IMR-90 (cell line): Measurements from ENCODE around the gene SLC8A3. TPM values are rescaled to one million over a fixed set of nuclear protein-coding genes. Genes with fewer than 3 reads are reported as not detected.

Experiments used
- ATAC-seq: fragments of 200-7000 bp; cut with Tn5 transposase; 2 replicates; pipeline ENCODE4 v1.9.1; 2020; ENCODE audit warnings: low read depth, mild to moderate bottlenecking, moderate library complexity
- BruUV-seq: library from RNA; stranded (reverse); fragments of 400-500 nt; replicated peaks from 2 replicates; lab custom pipeline; 2021; lab: Mats Ljungman, UMichigan
- CTCF ChIA-PET: fragments of 300-600 bp; formaldehyde crosslinking; extraction: SDS; loops from one replicate; lab custom pipeline; 2021; ENCODE audit warnings: antibody characterized with exemption; lab: Yijun Ruan, JAX
- POLR2A ChIA-PET: fragments of 300-600 bp; sonication (Branson Sonifier 250); formaldehyde crosslinking; loops from one replicate; lab custom pipeline; 2022; ENCODE audit warnings: antibody characterized with exemption; ENCODE audit not compliant: unreplicated experiment; lab: Charles Lee
- DNase-seq: peaks from one replicate; pipeline ENCODE4 v3.0.0; 2013
- H2AFZ ChIP-seq: replicated peaks from 2 replicates; pipeline ENCODE3; 2013; ENCODE audit warnings: low read length, mild to moderate bottlenecking; ENCODE audit not compliant: poor library complexity
- H2AK5ac ChIP-seq: 2 replicates; pipeline ENCODE4 v1.6.1; 2013; ENCODE audit warnings: low read depth, low read length, inconsistent platforms
- H2AK9ac ChIP-seq: replicated peaks from 2 replicates; pipeline ENCODE3; 2013; ENCODE audit warnings: mild to moderate bottlenecking, low read depth, low read length, moderate library complexity; ENCODE audit not compliant: poor library complexity
- H2BK120ac ChIP-seq: 2 replicates; pipeline ENCODE4 v1.6.1; 2013; ENCODE audit warnings: low read depth, low read length, inconsistent platforms
- H2BK15ac ChIP-seq: 3 replicates; pipeline ENCODE4 v1.6.1; 2013; ENCODE audit warnings: low read depth, low read length, inconsistent platforms
- H2BK20ac ChIP-seq: 2 replicates; pipeline ENCODE4 v1.6.1; 2013; ENCODE audit warnings: low read depth, mild to moderate bottlenecking, inconsistent platforms, low read length, moderate library complexity
- H2BK5ac ChIP-seq: 2 replicates; pipeline ENCODE4 v1.6.1; 2013; ENCODE audit warnings: mild to moderate bottlenecking, low read depth, low read length, inconsistent platforms; ENCODE audit not compliant: poor library complexity, severe bottlenecking
- H3K14ac ChIP-seq: replicated peaks from 2 replicates; pipeline ENCODE4 v1.6.1; 2013; ENCODE audit warnings: low read depth, low read length, inconsistent platforms
- H3K18ac ChIP-seq: 2 replicates; pipeline ENCODE4 v1.6.1; 2013; ENCODE audit warnings: low read depth, low read length, control low read depth
- H3K23ac ChIP-seq: 2 replicates; pipeline ENCODE4 v1.6.1; 2013; ENCODE audit warnings: low read depth, low read length, inconsistent platforms
- H3K27ac ChIP-seq: 2 replicates; pipeline ENCODE4 v1.5.1; 2013; ENCODE audit warnings: mild to moderate bottlenecking, control low read depth, low read length; ENCODE audit not compliant: insufficient read depth
- H3K27me3 ChIP-seq: 2 replicates; pipeline ENCODE4 v1.6.1; 2013; ENCODE audit warnings: low read length; ENCODE audit not compliant: control insufficient read depth, insufficient read depth
- H3K36me3 ChIP-seq: 2 replicates; pipeline ENCODE4 v1.6.1; 2013; ENCODE audit warnings: low read length, mixed read lengths; ENCODE audit not compliant: control insufficient read depth, insufficient read depth
- H3K4ac ChIP-seq: 2 replicates; pipeline ENCODE4 v1.6.1; 2013; ENCODE audit warnings: low read depth, low read length, inconsistent platforms
- H3K4me1 ChIP-seq: 2 replicates; pipeline ENCODE4 v1.6.1; 2013; ENCODE audit warnings: low read length, mixed read lengths; ENCODE audit not compliant: control insufficient read depth, insufficient read depth
- H3K4me2 ChIP-seq: 2 replicates; pipeline ENCODE4 v1.6.1; 2013; ENCODE audit warnings: low read depth, mild to moderate bottlenecking, control low read depth, low read length, moderate library complexity
- H3K4me3 ChIP-seq: 2 replicates; pipeline ENCODE4 v1.5.1; 2013; ENCODE audit warnings: low read depth, mild to moderate bottlenecking, control low read depth, low read length, moderate library complexity; ENCODE audit not compliant: insufficient read depth
- H3K56ac ChIP-seq: 2 replicates; pipeline ENCODE4 v1.6.1; 2013; ENCODE audit warnings: low read length, inconsistent platforms; ENCODE audit not compliant: insufficient read depth; ENCODE audit errors: extremely low read depth
- H3K79me1 ChIP-seq, 2 experiments: 2 replicates each; pipeline ENCODE4 v1.6.1; 2013; ENCODE audit warnings: low read length in 2 of 2, inconsistent platforms in 1 of 2, low read depth in 1 of 2
- H3K9ac ChIP-seq: 2 replicates; pipeline ENCODE4 v1.6.1; 2013; ENCODE audit warnings: low read depth, low read length, control low read depth
- H3K9me1 ChIP-seq: 2 replicates; pipeline ENCODE4 v1.6.1; 2013; ENCODE audit warnings: low read length, inconsistent platforms; ENCODE audit not compliant: insufficient read depth
- H3K9me3 ChIP-seq: 2 replicates; pipeline ENCODE4 v1.6.1; 2013; ENCODE audit warnings: low read length; ENCODE audit not compliant: control insufficient read depth, insufficient read depth
- H4K20me1 ChIP-seq: 2 replicates; pipeline ENCODE4 v1.6.1; 2013; ENCODE audit warnings: low read length, inconsistent platforms; ENCODE audit not compliant: insufficient read depth
- H4K5ac ChIP-seq: 2 replicates; pipeline ENCODE4 v1.6.1; 2013; ENCODE audit warnings: mild to moderate bottlenecking, low read depth, low read length, control low read depth
- H4K8ac ChIP-seq, 2 experiments: 2 replicates each; pipeline ENCODE4 v1.6.1; 2013; ENCODE audit warnings: low read depth in 2 of 2, low read length in 2 of 2, control low read depth in 1 of 2, inconsistent platforms in 1 of 2
- H4K91ac ChIP-seq: 2 replicates; pipeline ENCODE4 v1.6.1; 2013; ENCODE audit warnings: low read depth, low read length, inconsistent platforms; ENCODE audit not compliant: insufficient read depth
- BHLHE40 ChIP-seq: fragments of 150-350 bp; IDR thresholded peaks from 2 replicates; pipeline ENCODE4 v1.6.1; 2016; ENCODE audit warnings: mild to moderate bottlenecking, low read depth, low read length
- CEBPB ChIP-seq: IDR thresholded peaks from 2 replicates; pipeline ENCODE4 v1.6.1; 2012; ENCODE audit warnings: low read depth, low read length, improper control_type of control experiment
- CHD1 ChIP-seq: IDR thresholded peaks from 2 replicates; pipeline ENCODE4 v1.6.1; 2012; ENCODE audit warnings: low read depth, low read length, improper control_type of control experiment
- FOS ChIP-seq: fragments of 150-350 bp; IDR thresholded peaks from 2 replicates; pipeline ENCODE4 v1.6.1; 2016; ENCODE audit warnings: low read depth, low read length
- MAFK ChIP-seq: IDR thresholded peaks from 2 replicates; pipeline ENCODE4 v1.6.1; 2012; ENCODE audit warnings: low read depth, low read length, improper control_type of control experiment
- MAZ ChIP-seq: IDR thresholded peaks from 2 replicates; pipeline ENCODE4 v1.6.1; 2012; ENCODE audit warnings: low read depth, mild to moderate bottlenecking, low read length, improper control_type of control experiment, moderate library complexity, borderline replicate concordance
- MXI1 ChIP-seq: IDR thresholded peaks from 2 replicates; pipeline ENCODE4 v1.6.1; 2012; ENCODE audit warnings: low read depth, mild to moderate bottlenecking, low read length, moderate library complexity, borderline replicate concordance
- NFE2L2 ChIP-seq: fragments of 150-350 bp; IDR thresholded peaks from 2 replicates; pipeline ENCODE4 v1.6.1; 2016; ENCODE audit warnings: low read depth, mild to moderate bottlenecking, low read length
- POLR2A ChIP-seq: IDR thresholded peaks from 2 replicates; pipeline ENCODE4 v1.6.1; 2012; ENCODE audit warnings: mild to moderate bottlenecking, low read depth, low read length
- RAD21 ChIP-seq: IDR thresholded peaks from 2 replicates; pipeline ENCODE4 v1.6.1; 2012; ENCODE audit warnings: low read length, improper control_type of control experiment
- RCOR1 ChIP-seq: IDR thresholded peaks from 2 replicates; pipeline ENCODE4 v1.6.1; 2012; ENCODE audit warnings: mild to moderate bottlenecking, low read length, improper control_type of control experiment; ENCODE audit not compliant: insufficient replicate concordance
- RFX5 ChIP-seq: IDR thresholded peaks from 2 replicates; pipeline ENCODE4 v1.8.0; 2012; ENCODE audit warnings: low read depth, mild to moderate bottlenecking, low read length, moderate library complexity
- WGBS, 2 experiments: methylation state at CpG; one replicate each; pipeline versions ENCODE4 v1.1.5 to v1.1.7; 2013; ENCODE audit warnings: missing lambda C conversion rate in 2 of 2; ENCODE audit not compliant: insufficient read length in 1 of 2; ENCODE audit errors: extremely low coverage in 2 of 2; 5-methylcytosine and 5-hydroxymethylcytosine counted together
- dilution Hi-C: fragments of 300-500 bp; cut with HindIII; formaldehyde crosslinking; loops from one replicate; pipeline ENCODE4 v1.14.3; 2018; ENCODE audit warnings: low sequenced_read_pairs; ENCODE audit not compliant: unreplicated experiment
- in situ Hi-C: fragments of 300-500 bp; cut with MboI; formaldehyde crosslinking; loops from 3 replicates; pipeline ENCODE4 v1.14.3; 2019; ENCODE audit warnings: low sequenced_read_pairs, inconsistent platforms, mixed read lengths
- intact Hi-C: fragments of 100-400 bp; cut with micrococcal nuclease; formaldehyde crosslinking; loops from 2 replicates; pipeline ENCODE4 v1.10.0; 2022
- polyA plus RNA-seq, 3 experiments: library from polyadenylated mRNA; depleted of rRNA; stranded (reverse); fragments of >200 nt; gene quantifications; 2 replicates each; pipeline ENCODE4 v1.2.3, GENCODE V29; 2012; ENCODE audit warnings: low replicate concordance in 1 of 3
- total RNA-seq: library from RNA; depleted of rRNA; stranded (reverse); fragments of >200 nt; gene quantifications from 2 replicates; pipeline ENCODE4 v1.2.3, GENCODE V29; 2012
- TF ChIP-seq, protein P1 (sequence below): fragments of 150-350 bp; IDR thresholded peaks from 2 replicates; pipeline ENCODE4 v1.6.1; 2016; ENCODE audit warnings: low read depth, mild to moderate bottlenecking, low read length, moderate library complexity, borderline replicate concordance
- TF ChIP-seq, protein P2 (sequence below): conservative IDR thresholded peaks from 2 replicates; pipeline ENCODE4 v1.5.1; 2012; ENCODE audit warnings: mild to moderate bottlenecking, low read depth, low read length, improper control_type of control experiment
- TF ChIP-seq, protein P3 (sequence below): fragments of 150-350 bp; IDR thresholded peaks from 2 replicates; pipeline ENCODE4 v1.6.1; 2017; ENCODE audit warnings: mild to moderate bottlenecking, antibody characterized with exemption, low read length, low read depth

SLC8A3 gene
- total and polyA plus RNA-seq, 2 of the 4 experiments (the other 2 are of a cell fraction): under 0.01 TPM; not detected in 1

DNA sequence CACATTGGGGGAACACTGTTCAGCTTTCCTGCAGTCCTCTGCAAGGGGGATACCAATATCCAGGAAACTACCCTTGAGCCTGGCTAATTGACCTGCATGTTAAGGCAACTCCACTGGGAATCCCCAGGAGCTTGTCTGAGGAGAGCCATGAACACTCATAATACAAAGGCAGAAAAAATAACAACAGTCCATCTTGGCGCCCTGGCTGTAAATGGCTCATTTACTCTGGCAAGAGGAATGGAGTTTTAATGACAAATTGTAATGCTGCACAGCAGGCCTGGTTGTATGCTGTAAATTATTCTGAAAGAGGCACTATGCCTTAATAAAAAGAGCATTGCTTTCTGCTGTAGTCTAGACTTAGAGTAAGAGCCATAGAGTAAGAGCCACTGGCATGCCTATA is 58.3 kb downstream of the SLC8A3 start:
- DNase-seq: no peak
- Histone ChIP-seq H3K14ac (no peak overlapping the region), H3K79me1 (no peaks in the 10 kb centered on the region), H3K56ac (no peak overlapping the region), H3K4me3 (no peak overlapping the region), H4K5ac (no peak overlapping the region), H3K9me1 (no peaks in the 10 kb centered on the region), H2BK15ac (no peak overlapping the region), H3K4me2 (no peak overlapping the region), H4K91ac (no peak overlapping the region), H3K23ac (no peak overlapping the region), H3K36me3 (no peaks in the 10 kb centered on the region), H2BK5ac (no peak overlapping the region), H3K4me1 (no peaks in the 10 kb centered on the region), H3K9me3 (no peaks in the 10 kb centered on the region), H3K9ac (no peak overlapping the region), H3K4ac (no peak overlapping the region), H3K27me3 (no peaks in the 10 kb centered on the region), H3K18ac (no peak overlapping the region), H2BK120ac (no peak overlapping the region), H4K8ac (no peak overlapping the region), H2AK5ac (no peak overlapping the region), H2AFZ (no peak overlapping the region), H2BK20ac (no peak overlapping the region), H2AK9ac (no peak overlapping the region), H4K20me1 (no peaks in the 10 kb centered on the region), H3K27ac (no peak overlapping the region)
- ATAC-seq: no peak
- in situ Hi-C loops: no loop called here
- dilution Hi-C loops: no loop called here
- intact Hi-C loops: no loop called here
- BruUV-seq: no TSS peak
- WGBS, 2 experiments: no CpG with 5 or more reads among the region's 1 CpG
- ChIA-PET CTCF (no interaction called here), POLR2A (no interaction called here)
- no peak for TF ChIP-seq BHLHE40
- no peak for TF ChIP-seq MAFK
- no peak for TF ChIP-seq MXI1
- TF ChIP-seq, protein P1, sequence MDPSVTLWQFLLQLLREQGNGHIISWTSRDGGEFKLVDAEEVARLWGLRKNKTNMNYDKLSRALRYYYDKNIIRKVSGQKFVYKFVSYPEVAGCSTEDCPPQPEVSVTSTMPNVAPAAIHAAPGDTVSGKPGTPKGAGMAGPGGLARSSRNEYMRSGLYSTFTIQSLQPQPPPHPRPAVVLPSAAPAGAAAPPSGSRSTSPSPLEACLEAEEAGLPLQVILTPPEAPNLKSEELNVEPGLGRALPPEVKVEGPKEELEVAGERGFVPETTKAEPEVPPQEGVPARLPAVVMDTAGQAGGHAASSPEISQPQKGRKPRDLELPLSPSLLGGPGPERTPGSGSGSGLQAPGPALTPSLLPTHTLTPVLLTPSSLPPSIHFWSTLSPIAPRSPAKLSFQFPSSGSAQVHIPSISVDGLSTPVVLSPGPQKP: no peak
- TF ChIP-seq POLR2A: no peak
- TF ChIP-seq MAZ: no peak
- no peak for TF ChIP-seq FOS
- no peak for TF ChIP-seq RCOR1
- no peak for TF ChIP-seq RAD21
- TF ChIP-seq, protein P2, sequence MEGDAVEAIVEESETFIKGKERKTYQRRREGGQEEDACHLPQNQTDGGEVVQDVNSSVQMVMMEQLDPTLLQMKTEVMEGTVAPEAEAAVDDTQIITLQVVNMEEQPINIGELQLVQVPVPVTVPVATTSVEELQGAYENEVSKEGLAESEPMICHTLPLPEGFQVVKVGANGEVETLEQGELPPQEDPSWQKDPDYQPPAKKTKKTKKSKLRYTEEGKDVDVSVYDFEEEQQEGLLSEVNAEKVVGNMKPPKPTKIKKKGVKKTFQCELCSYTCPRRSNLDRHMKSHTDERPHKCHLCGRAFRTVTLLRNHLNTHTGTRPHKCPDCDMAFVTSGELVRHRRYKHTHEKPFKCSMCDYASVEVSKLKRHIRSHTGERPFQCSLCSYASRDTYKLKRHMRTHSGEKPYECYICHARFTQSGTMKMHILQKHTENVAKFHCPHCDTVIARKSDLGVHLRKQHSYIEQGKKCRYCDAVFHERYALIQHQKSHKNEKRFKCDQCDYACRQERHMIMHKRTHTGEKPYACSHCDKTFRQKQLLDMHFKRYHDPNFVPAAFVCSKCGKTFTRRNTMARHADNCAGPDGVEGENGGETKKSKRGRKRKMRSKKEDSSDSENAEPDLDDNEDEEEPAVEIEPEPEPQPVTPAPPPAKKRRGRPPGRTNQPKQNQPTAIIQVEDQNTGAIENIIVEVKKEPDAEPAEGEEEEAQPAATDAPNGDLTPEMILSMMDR: no peak
- TF ChIP-seq CEBPB: no peak
- TF ChIP-seq NFE2L2: no peak
- TF ChIP-seq CHD1: no peak
- TF ChIP-seq RFX5: no peak
- TF ChIP-seq, protein P3, sequence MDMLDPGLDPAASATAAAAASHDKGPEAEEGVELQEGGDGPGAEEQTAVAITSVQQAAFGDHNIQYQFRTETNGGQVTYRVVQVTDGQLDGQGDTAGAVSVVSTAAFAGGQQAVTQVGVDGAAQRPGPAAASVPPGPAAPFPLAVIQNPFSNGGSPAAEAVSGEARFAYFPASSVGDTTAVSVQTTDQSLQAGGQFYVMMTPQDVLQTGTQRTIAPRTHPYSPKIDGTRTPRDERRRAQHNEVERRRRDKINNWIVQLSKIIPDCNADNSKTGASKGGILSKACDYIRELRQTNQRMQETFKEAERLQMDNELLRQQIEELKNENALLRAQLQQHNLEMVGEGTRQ: no peak
